OCI-LY7 (cell line): ENCODE results near the gene ZNF777. TPM values are rescaled to one million over a fixed set of nuclear protein-coding genes. Genes with fewer than 3 reads are reported as not detected.

ENCODE experiments used
- BruUV-seq: library from RNA; stranded (reverse); fragments of 400-500 nt; replicated peaks from 2 replicates; lab custom pipeline; 2021; lab: Mats Ljungman, UMichigan
- CTCF ChIA-PET: fragments of 300-600 bp; sonication (Branson Sonifier 250); formaldehyde crosslinking; loops from one replicate; lab custom pipeline; 2022; ENCODE audit warnings: antibody characterized with exemption; ENCODE audit not compliant: unreplicated experiment; lab: Charles Lee
- POLR2A ChIA-PET: fragments of 300-600 bp; sonication (Branson Sonifier 250); formaldehyde crosslinking; loops from one replicate; lab custom pipeline; 2022; ENCODE audit warnings: antibody characterized with exemption; lab: Charles Lee
- DNase-seq: peaks from one replicate; pipeline ENCODE4 v3.0.0-alpha.2; 2015; ENCODE audit warnings: low spot score
- H2AFZ ChIP-seq: fragments of 200-600 bp; sonication (generic), shearing (Covaris generic); 2 replicates; pipeline ENCODE4 v1.6.1; 2014; ENCODE audit warnings: mild to moderate bottlenecking, antibody characterized with exemption, low read length, moderate library complexity
- H3K27ac ChIP-seq: fragments of 200-600 bp; sonication (generic); 2 replicates; pipeline ENCODE4 v1.5.1; 2014; ENCODE audit warnings: mixed run types, low read depth, mild to moderate bottlenecking, moderate library complexity, low read length, inconsistent platforms; ENCODE audit not compliant: poor library complexity, severe bottlenecking
- H3K36me3 ChIP-seq: fragments of 200-600 bp; sonication (generic); 2 replicates; pipeline ENCODE4 v1.6.1; 2014; ENCODE audit warnings: mild to moderate bottlenecking, antibody characterized with exemption, low read length, moderate library complexity, mixed read lengths; ENCODE audit not compliant: insufficient read depth
- H3K4me1 ChIP-seq: fragments of 200-600 bp; sonication (generic); 2 replicates; pipeline ENCODE4 v1.5.1; 2014; ENCODE audit warnings: mild to moderate bottlenecking, low read length; ENCODE audit not compliant: insufficient read depth, poor library complexity, severe bottlenecking
- H3K4me2 ChIP-seq: fragments of 200-600 bp; sonication (generic); 2 replicates; pipeline ENCODE4 v1.6.1; 2014; ENCODE audit warnings: mild to moderate bottlenecking, low read length
- H3K4me3 ChIP-seq: fragments of 200-600 bp; sonication (generic); 2 replicates; pipeline ENCODE4 v1.5.1; 2014; ENCODE audit warnings: mild to moderate bottlenecking, low read depth, low read length; ENCODE audit not compliant: poor library complexity, severe bottlenecking
- H3K79me2 ChIP-seq: fragments of 200-600 bp; sonication (generic); 2 replicates; pipeline ENCODE4 v1.6.1; 2016; ENCODE audit warnings: low read depth, mild to moderate bottlenecking, low read length, moderate library complexity, mixed read lengths; ENCODE audit not compliant: insufficient read depth
- H3K9me2 ChIP-seq: fragments of 200-600 bp; sonication (generic); 2 replicates; pipeline ENCODE4 v1.6.1; 2016; ENCODE audit warnings: mild to moderate bottlenecking, low read length, mixed read lengths; ENCODE audit not compliant: insufficient read depth
- H3K9me3 ChIP-seq: fragments of 200-600 bp; sonication (generic); 2 replicates; pipeline ENCODE4 v1.6.1; 2014; ENCODE audit warnings: mild to moderate bottlenecking, mixed run types, low read length, mixed read lengths
- H4K20me1 ChIP-seq: fragments of 200-600 bp; sonication (generic); 2 replicates; pipeline ENCODE4 v1.6.1; 2014; ENCODE audit warnings: mild to moderate bottlenecking, antibody characterized with exemption, low read length, moderate library complexity, mixed read lengths; ENCODE audit not compliant: insufficient read depth
- CTCF ChIP-seq: fragments of 200-600 bp; sonication (generic); conservative IDR thresholded peaks from 2 replicates; pipeline ENCODE4 v1.5.1; 2014; ENCODE audit warnings: mild to moderate bottlenecking, antibody characterized with exemption, low read length, moderate library complexity, mixed read lengths
- EZH2phosphoT487 ChIP-seq: fragments of 200-600 bp; sonication (generic); IDR thresholded peaks from 2 replicates; pipeline ENCODE4 v1.6.1; 2018; ENCODE audit warnings: low read depth, borderline replicate concordance, mild to moderate bottlenecking, mixed run types, antibody characterized with exemption, low read length, moderate library complexity, mixed read lengths
- intact Hi-C: fragments of 100-400 bp; cut with micrococcal nuclease; formaldehyde crosslinking; loops from one replicate; pipeline ENCODE4 v1.10.0; 2022; ENCODE audit not compliant: unreplicated experiment
- total RNA-seq, 2 experiments: library from RNA; depleted of rRNA in 1 of 2; stranded (reverse); fragments of >200 nt in 1 of 2; shearing (Covaris generic) in 1 of 2; gene quantifications; 2 replicates each; pipeline ENCODE4 v1.2.3, GENCODE V29; 2014 to 2022

Gene ZNF777
- total RNA-seq, 2 experiments from 2014 or later, result 5.2 to 9.5 TPM

- intact Hi-C loops, result no loop called here
- no peak overlapping the region for H3K4me3 ChIP-seq
- no TSS peak for BruUV-seq
- no peaks in the 10 kb centered on the region for H3K79me2 ChIP-seq
- TF ChIP-seq EZH2phosphoT487 (no peak), CTCF (no peak)
- no peaks in the 10 kb centered on the region for H4K20me1 ChIP-seq
- no peak for DNase-seq
- H3K27ac ChIP-seq, result no peak overlapping the region
- POLR2A ChIA-PET, result interaction anchor here (0.7 kb wide), 1 partner anchor 10 kb away, joined by 3 read pairs; no protein-coding TSS in a partner anchor
- no peaks in the 10 kb centered on the region for H3K4me1 ChIP-seq
- H3K36me3 ChIP-seq, result peaks cover 22% of the 10 kb centered on the region; the same call in 1 of the 2 replicates
- no peak overlapping the region for H3K4me2 ChIP-seq
- H3K9me2 ChIP-seq, result no peaks in the 10 kb centered on the region
- H2AFZ ChIP-seq, result no peak overlapping the region
- H3K9me3 ChIP-seq, result no peaks in the 10 kb centered on the region
- CTCF ChIA-PET, result no interaction called here
Measured at GRCh38 chr7:149440222-149440621, 20.6 kb downstream of the ZNF777 start.

- no peak for TF ChIP-seq EZH2phosphoT487
- TF ChIP-seq CTCF, result no peak
- DNase-seq, result no peak
- Histone ChIP-seq H3K9me3 (no peaks in the 10 kb centered on the region), H3K27ac (no peak overlapping the region), H3K4me1 (no peaks in the 10 kb centered on the region), H3K9me2 (no peaks in the 10 kb centered on the region), H3K4me3 (no peak overlapping the region), H3K79me2 (no peaks in the 10 kb centered on the region), H2AFZ (no peak overlapping the region), H3K4me2 (no peak overlapping the region), H3K36me3 (peaks cover 38% of the 10 kb centered on the region), H4K20me1 (no peaks in the 10 kb centered on the region)
- POLR2A ChIA-PET, result interaction anchor here (0.6 to 1.3 kb wide), 2 partner anchors 9 to 29 kb away, joined by 3 read pairs; no protein-coding TSS in a partner anchor
- intact Hi-C loops, result no loop called here
- BruUV-seq, result no TSS peak
- CTCF ChIA-PET, result no interaction called here
Measured at GRCh38 chr7:149436358-149436757, 24.5 kb downstream of the ZNF777 start.

- no peaks in the 10 kb centered on the region for H3K4me1 ChIP-seq
- peaks cover 34% of the 10 kb centered on the region for H3K36me3 ChIP-seq
- no peak overlapping the region for H3K27ac ChIP-seq
- no peak overlapping the region for H2AFZ ChIP-seq
- intact Hi-C loops, result no loop called here
- no peaks in the 10 kb centered on the region for H3K9me3 ChIP-seq
- no peak for TF ChIP-seq EZH2phosphoT487
- no peak for TF ChIP-seq CTCF
- no peaks in the 10 kb centered on the region for H4K20me1 ChIP-seq
- POLR2A ChIA-PET, result no interaction called here
- no TSS peak for BruUV-seq
- no peak overlapping the region for H3K4me3 ChIP-seq
- H3K79me2 ChIP-seq, result no peaks in the 10 kb centered on the region
- CTCF ChIA-PET, result no interaction called here
- no peak overlapping the region for H3K4me2 ChIP-seq
- DNase-seq, result no peak
- H3K9me2 ChIP-seq, result no peaks in the 10 kb centered on the region
Measured at GRCh38 chr7:149433124-149433523, 27.7 kb downstream of the ZNF777 start.
